Astrocyte of the spinal cord (primary cell): ENCODE results near the gene TRIM54.

ENCODE experiments used
- DNase-seq: peaks from one replicate; pipeline ENCODE4 v3.0.0; 2011; ENCODE audit warnings: low read depth, low spot score
- H3K4me3 ChIP-seq: 2 replicates; pipeline ENCODE4 v1.5.1; 2011; ENCODE audit warnings: low read depth, mild to moderate bottlenecking, low read length, moderate library complexity
- CTCF ChIP-seq: IDR thresholded peaks from 2 replicates; pipeline ENCODE4 v1.5.1; 2012; ENCODE audit warnings: low read depth, mild to moderate bottlenecking, low read length, inconsistent platforms
- in situ Hi-C: cut with HindIII; loops from 2 replicates; pipeline ENCODE4 v1.10.0; 2017; ENCODE audit warnings: low sequenced_read_pairs

Gene TRIM54

GRCh38 chr2:27353762-27354596, 71.8 kb downstream of the TRIM54 start:
- peak; percentile 11 for DNase-seq
- TF ChIP-seq CTCF: no peak
- no peak overlapping the region for H3K4me3 ChIP-seq
- in situ Hi-C loops: no loop called here

DNA sequence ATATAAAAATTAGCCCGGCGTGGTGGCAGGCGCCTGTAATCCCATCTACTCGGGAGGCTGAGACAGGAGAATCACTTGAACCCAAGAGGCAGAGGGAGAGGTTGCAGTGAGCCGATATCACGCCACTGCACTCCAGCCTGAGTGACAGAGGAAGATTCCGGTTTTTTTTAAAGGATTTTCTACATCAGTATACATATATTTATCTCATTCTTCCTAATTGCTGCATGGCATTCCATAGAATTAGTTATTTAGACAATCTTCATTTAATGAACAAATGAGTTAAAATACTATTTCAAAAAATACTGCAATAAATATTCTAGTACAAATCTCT, 72.3 kb downstream of the TRIM54 start:
- in situ Hi-C loops: no loop called here
- DNase-seq: no peak
- no peak overlapping the region for H3K4me3 ChIP-seq
- no peak for TF ChIP-seq CTCF

DNA sequence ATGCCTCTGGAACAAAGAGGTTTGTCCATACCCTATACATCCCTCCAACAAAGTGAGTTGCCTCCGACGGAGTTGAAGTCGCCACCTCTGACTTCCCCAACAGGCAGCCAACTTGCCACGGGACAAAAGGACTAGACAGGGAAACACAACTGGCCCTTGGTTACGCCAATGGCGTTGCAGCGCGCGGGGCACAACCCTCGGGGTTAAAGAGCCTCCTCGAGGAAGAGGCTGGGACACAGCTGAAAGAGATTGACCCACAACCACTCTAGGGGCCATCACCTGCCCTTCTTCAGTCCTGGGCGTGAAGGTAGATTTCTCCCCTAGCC, 73.8 kb downstream of the TRIM54 start:
- no peak for DNase-seq
- peak overlapping the region; percentile 59 for H3K4me3 ChIP-seq
- in situ Hi-C loops: no loop called here
- TF ChIP-seq CTCF: no peak

DNA sequence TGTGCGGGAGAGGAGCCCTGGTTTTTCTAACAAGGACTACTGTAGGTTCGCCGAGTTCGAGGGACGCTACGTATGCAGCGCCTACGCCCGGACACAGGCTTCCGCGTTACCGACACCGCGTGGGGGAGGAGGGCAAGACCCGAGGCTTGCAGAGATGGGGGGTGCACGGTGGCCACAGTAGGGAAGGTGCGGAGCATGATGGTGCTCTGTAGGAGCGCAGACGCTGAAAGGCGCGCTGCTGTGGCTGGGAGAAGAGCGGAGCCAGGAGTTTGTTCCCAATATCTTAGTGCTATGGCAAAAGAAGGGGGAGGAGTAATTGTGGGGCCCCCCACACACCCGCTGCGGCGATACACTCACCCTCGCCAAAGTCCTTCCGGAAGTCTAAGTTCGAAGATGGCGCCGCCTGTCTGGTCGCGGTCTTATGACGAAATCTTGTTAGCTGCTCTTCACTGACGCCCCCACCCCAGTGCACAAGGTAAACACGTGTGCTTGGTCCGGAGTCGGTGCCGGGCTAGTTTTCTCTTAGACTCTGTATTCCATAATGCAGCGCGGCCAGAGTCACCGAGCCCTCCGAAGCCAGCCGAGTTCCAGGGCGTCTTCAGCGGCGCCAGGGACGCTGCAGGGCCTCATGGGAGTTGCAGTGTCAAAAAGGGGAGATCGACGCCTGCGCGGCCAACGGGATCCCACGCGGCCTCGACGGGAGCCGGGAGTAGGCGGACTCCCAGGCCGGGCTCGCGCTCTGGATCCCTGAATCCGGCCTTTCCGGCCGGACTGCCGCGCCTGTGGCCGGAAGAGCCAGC, 74.4 kb downstream of the TRIM54 start, which contains the start of gene GTF3C2:
Gene GTF3C2, minus strand, starts transcription at position 383 of the 800 bp plus-strand sequence. CDS start 13,210 bp downstream, outside the sequence.
- no peak for TF ChIP-seq CTCF
- peak within 1 kb of the TSS; percentile 59 for H3K4me3 ChIP-seq
- in situ Hi-C loops: no loop called here
- peak; percentile 98 for DNase-seq
